Suprapubic skin (tissue), 4 donors: Measurements from ENCODE around the gene ZNF652. TPM values are rescaled to one million over a fixed set of nuclear protein-coding genes. Genes with fewer than 3 reads are reported as not detected.

Experiments
- DNase-seq, 2 donors: peaks; one replicate each; pipeline ENCODE4 v3.0.0-alpha.2; 2019; ENCODE audit warnings: low spot score in 2 of 2
- H3K27ac ChIP-seq: fragments of 200-600 bp; sonication (generic); one replicate; pipeline ENCODE4 v1.5.1; 2019
- H3K27me3 ChIP-seq: fragments of 200-600 bp; sonication (generic); one replicate; pipeline ENCODE4 v1.5.1; 2019
- H3K36me3 ChIP-seq: fragments of 200-600 bp; sonication (generic); one replicate; pipeline ENCODE4 v1.5.1; 2019
- H3K4me1 ChIP-seq: fragments of 200-600 bp; sonication (generic); one replicate; pipeline ENCODE4 v1.5.1; 2019
- H3K4me3 ChIP-seq: fragments of 200-600 bp; sonication (generic); one replicate; pipeline ENCODE4 v1.5.1; 2019; ENCODE audit warnings: mild to moderate bottlenecking
- H3K9me3 ChIP-seq: fragments of 200-600 bp; sonication (generic); one replicate; pipeline ENCODE4 v1.5.1; 2019
- CTCF ChIP-seq, 2 donors: fragments of 200-600 bp in 1 of 2; fragments of 450-650 bp in 1 of 2; sonication (generic) in 1 of 2; IDR thresholded peaks; one replicate each; pipeline ENCODE4 v1.5.1; 2016 to 2019; ENCODE audit warnings: antibody characterized with exemption in 2 of 2, mild to moderate bottlenecking in 1 of 2, moderate library complexity in 1 of 2
- EP300 ChIP-seq: sonication (generic); formaldehyde crosslinking; IDR thresholded peaks from one replicate; pipeline ENCODE4 v1.6.1; 2017; ENCODE audit warnings: antibody characterized with exemption
- POLR2A ChIP-seq, 2 donors: fragments of 450-650 bp; IDR thresholded peaks; one replicate each; pipeline ENCODE4 v1.6.1; 2017; ENCODE audit warnings: antibody characterized with exemption in 2 of 2, mild to moderate bottlenecking in 2 of 2, moderate library complexity in 2 of 2
- POLR2AphosphoS5 ChIP-seq, 3 donors: sonication (generic); formaldehyde crosslinking; IDR thresholded peaks; one replicate each; pipeline ENCODE4 v1.6.1; 2017; ENCODE audit warnings: antibody characterized with exemption in 3 of 3
- WGBS: methylation state at CpG from one replicate; pipeline ENCODE4 v1.1.5; 2018; 5-methylcytosine and 5-hydroxymethylcytosine counted together
- total RNA-seq, 4 donors: library from RNA; depleted of rRNA; stranded (reverse); fragments of >200 nt; gene quantifications; one replicate each; pipeline ENCODE4 v1.1.0, GENCODE V29; 2016

ZNF652 gene
- total RNA-seq, 4 donors from 2014 or later, result 76.6 to 148 (median 83.2) TPM

- peak; percentile 74 to 83 for DNase-seq
- TF ChIP-seq EP300 (no peak), POLR2A (IDR thresholded peaks at IDR 0.05) (no peak), CTCF (IDR thresholded peaks at IDR 0.05) (no peak), POLR2AphosphoS5 (IDR thresholded peaks at IDR 0.05) (no peak)
Measured at GRCh38 chr17:49260011-49260816, 101.8 kb downstream of the ZNF652 start.

GRCh38 chr17:49259663-49260010, 102.4 kb downstream of the ZNF652 start:
- Histone ChIP-seq H3K27ac (peak overlapping the region; percentile 85), H3K27me3 (no peaks in the 10 kb centered on the region), H3K4me3 (peak overlapping the region; percentile 67), H3K9me3 (no peaks in the 10 kb centered on the region), H3K4me1 (peaks cover 13% of the 10 kb centered on the region), H3K36me3 (no peaks in the 10 kb centered on the region)
- DNase-seq, result no peak
- WGBS, result 22% methylated on average over 10 of the region's 10 CpGs
- no peak for TF ChIP-seq POLR2A (IDR thresholded peaks at IDR 0.05)
- no peak for TF ChIP-seq POLR2AphosphoS5 (IDR thresholded peaks at IDR 0.05)
- no peak for TF ChIP-seq EP300
- no peak for TF ChIP-seq CTCF (IDR thresholded peaks at IDR 0.05)

More at GRCh38 chr17:49260011-49260816, 101.8 kb downstream of the ZNF652 start:
- 0% methylated on average over 10 of the region's 77 CpGs for WGBS
- peak overlapping the region; percentile 67 for H3K4me3 ChIP-seq
- no peaks in the 10 kb centered on the region for H3K27me3 ChIP-seq
- peaks cover 13% of the 10 kb centered on the region for H3K4me1 ChIP-seq
- H3K27ac ChIP-seq, result peak overlapping the region; percentile 85
- H3K36me3 ChIP-seq, result no peaks in the 10 kb centered on the region
- H3K9me3 ChIP-seq, result no peaks in the 10 kb centered on the region

- no peaks in the 10 kb centered on the region for H3K9me3 ChIP-seq
- no peak overlapping the region for H3K4me3 ChIP-seq
- H3K27ac ChIP-seq, result no peak overlapping the region
- WGBS, result 84% methylated on average over 3 of the region's 3 CpGs
- H3K27me3 ChIP-seq, result no peaks in the 10 kb centered on the region
- H3K4me1 ChIP-seq, result peaks cover 13% of the 10 kb centered on the region
- no peak for DNase-seq
- no peaks in the 10 kb centered on the region for H3K36me3 ChIP-seq
- TF ChIP-seq EP300 (no peak), POLR2AphosphoS5 (IDR thresholded peaks at IDR 0.05) (no peak)
Measured at GRCh38 chr17:49258394-49258793, 103.7 kb downstream of the ZNF652 start.

GRCh38 chr17:49255125-49255524, 106.9 kb downstream of the ZNF652 start:
- Histone ChIP-seq H3K27ac (no peak overlapping the region), H3K4me1 (peaks cover 4% of the 10 kb centered on the region), H3K4me3 (no peak overlapping the region), H3K36me3 (no peaks in the 10 kb centered on the region), H3K27me3 (no peaks in the 10 kb centered on the region), H3K9me3 (no peaks in the 10 kb centered on the region)
- whole genome bisulfite sequencing, result 72% methylated on average over 5 of the region's 5 CpGs
- no peak for DNase-seq
- TF ChIP-seq EP300 (no peak), POLR2A (IDR thresholded peaks at IDR 0.05) (no peak), POLR2AphosphoS5 (IDR thresholded peaks at IDR 0.05) (no peak), CTCF (IDR thresholded peaks at IDR 0.05) (no peak)

- H3K27ac ChIP-seq, result no peak overlapping the region
- H3K27me3 ChIP-seq, result no peaks in the 10 kb centered on the region
- whole genome bisulfite sequencing, result 67% methylated on average over 4 of the region's 4 CpGs
Measured at GRCh38 chr17:49254066-49254465, 108.0 kb downstream of the ZNF652 start.

More at GRCh38 chr17:49254066-49254465, 108.0 kb downstream of the ZNF652 start:
- TF ChIP-seq CTCF (IDR thresholded peaks at IDR 0.05), result no peak
- no peak for TF ChIP-seq EP300
- no peak for TF ChIP-seq POLR2A (IDR thresholded peaks at IDR 0.05)
- no peak for TF ChIP-seq POLR2AphosphoS5 (IDR thresholded peaks at IDR 0.05)
- no peak for DNase-seq
- H3K9me3 ChIP-seq, result no peaks in the 10 kb centered on the region
- no peak overlapping the region for H3K4me3 ChIP-seq
- peaks cover 3% of the 10 kb centered on the region for H3K4me1 ChIP-seq
- H3K36me3 ChIP-seq, result no peaks in the 10 kb centered on the region
